Neural progenitor cell (in vitro differentiated cells): ENCODE measurements around the gene PGM2. TPM values are rescaled to one million over a fixed set of nuclear protein-coding genes. Genes with fewer than 3 reads are reported as not detected.

Experiments used
- DNase-seq: peaks from one replicate; pipeline ENCODE4 v3.0.0-alpha.2; 2016; ENCODE audit warnings: low spot score
- H2AFZ ChIP-seq: fragments of 200-600 bp; sonication (generic); replicated peaks from 2 replicates; pipeline ENCODE4 v1.6.1; 2016; ENCODE audit warnings: antibody characterized with exemption
- H3F3A ChIP-seq: fragments of 200-600 bp; sonication (generic); 2 replicates; pipeline ENCODE4 v1.6.1; 2016; ENCODE audit warnings: antibody characterized with exemption, low read depth
- H3K27ac ChIP-seq: fragments of 200-600 bp; sonication (generic); 2 replicates; pipeline ENCODE4 v1.5.1; 2016; ENCODE audit warnings: mild to moderate bottlenecking
- H3K27me3 ChIP-seq: fragments of 200-600 bp; sonication (generic); 2 replicates; pipeline ENCODE4 v1.6.1; 2016; ENCODE audit warnings: mild to moderate bottlenecking, moderate library complexity
- H3K36me3 ChIP-seq: fragments of 200-600 bp; sonication (generic); 2 replicates; pipeline ENCODE4 v1.5.1; 2016
- H3K4me1 ChIP-seq: fragments of 200-600 bp; sonication (generic); 2 replicates; pipeline ENCODE4 v1.6.1; 2016; ENCODE audit warnings: mixed run types
- H3K4me2 ChIP-seq: fragments of 200-600 bp; sonication (generic); 2 replicates; pipeline ENCODE4 v1.6.1; 2016
- H3K4me3 ChIP-seq: fragments of 200-600 bp; sonication (generic); 2 replicates; pipeline ENCODE4 v1.5.1; 2016
- H3K79me2 ChIP-seq: fragments of 200-600 bp; sonication (generic); 2 replicates; pipeline ENCODE4 v1.6.1; 2016; ENCODE audit warnings: low read depth
- H3K9ac ChIP-seq: fragments of 200-600 bp; sonication (generic); 2 replicates; pipeline ENCODE4 v1.6.1; 2016
- H3K9me3 ChIP-seq: fragments of 200-600 bp; sonication (generic); 2 replicates; pipeline ENCODE4 v1.5.1; 2016; ENCODE audit warnings: low read depth
- H4K20me1 ChIP-seq: fragments of 200-600 bp; sonication (generic); 2 replicates; pipeline ENCODE4 v1.6.1; 2016; ENCODE audit warnings: low read depth
- H3K27ac Mint-ChIP-seq: 3 replicates; pipeline ENCODE4 v1.8.0; 2021; ENCODE audit warnings: mixed read lengths
- H3K27me3 Mint-ChIP-seq: 2 replicates; pipeline ENCODE4 v1.8.0; 2022; ENCODE audit warnings: low read depth, mild to moderate bottlenecking, inconsistent platforms, moderate library complexity, mixed read lengths; ENCODE audit not compliant: insufficient read depth
- H3K36me3 Mint-ChIP-seq: 3 replicates; pipeline ENCODE4 v1.8.0; 2021; ENCODE audit warnings: mixed read lengths
- H3K4me1 Mint-ChIP-seq: 3 replicates; pipeline ENCODE4 v1.8.0; 2021; ENCODE audit warnings: mixed read lengths
- H3K4me3 Mint-ChIP-seq: 3 replicates; pipeline ENCODE4 v1.8.0; 2021; ENCODE audit warnings: mild to moderate bottlenecking, moderate library complexity, mixed read lengths
- H3K9me3 Mint-ChIP-seq: 3 replicates; pipeline ENCODE4 v1.8.0; 2020; ENCODE audit warnings: mixed read lengths
- CTCF ChIP-seq: fragments of 200-600 bp; sonication (generic); IDR thresholded peaks from 2 replicates; pipeline ENCODE4 v1.5.1; 2017; ENCODE audit warnings: antibody characterized with exemption, mild to moderate bottlenecking
- EZH2 ChIP-seq: fragments of 200-600 bp; sonication (generic); IDR thresholded peaks from 2 replicates; pipeline ENCODE4 v1.6.1; 2017; ENCODE audit warnings: antibody characterized with exemption, mild to moderate bottlenecking, moderate library complexity
- EZH2phosphoT487 ChIP-seq: fragments of 200-600 bp; sonication (generic); IDR thresholded peaks from 2 replicates; pipeline ENCODE4 v1.6.1; 2017; ENCODE audit warnings: antibody characterized with exemption
- total RNA-seq: library from RNA; depleted of rRNA; stranded (reverse); fragments of >200 nt; gene quantifications from 2 replicates; pipeline ENCODE4 v1.2.3, GENCODE V29; 2015; ENCODE audit warnings: low replicate concordance

The PGM2 gene
- total RNA-seq, 1 donor from 2014 or later, result 20.1 TPM

- H4K20me1 ChIP-seq, result peaks cover 16% of the 10 kb centered on the region
- no peaks in the 10 kb centered on the region for H3K9me3 ChIP-seq
- peaks cover 4% of the 10 kb centered on the region for H3K79me2 ChIP-seq
- TF ChIP-seq CTCF (no peak), EZH2 (no peak), EZH2phosphoT487 (no peak)
- no peaks in the 10 kb centered on the region for H3K9me3 Mint-ChIP-seq
- peaks cover 16% of the 10 kb centered on the region for H3F3A ChIP-seq
- no peak overlapping the region for H3K27ac ChIP-seq
- peaks cover 16% of the 10 kb centered on the region for H3K4me1 Mint-ChIP-seq
- no peak overlapping the region for H3K4me3 ChIP-seq
- DNase-seq, result no peak
- H3K36me3 ChIP-seq, result peaks cover 4% of the 10 kb centered on the region
- no peak overlapping the region for H3K9ac ChIP-seq
- H3K4me2 ChIP-seq, result peak overlapping the region; percentile 86
- H3K36me3 Mint-ChIP-seq, result peaks cover 16% of the 10 kb centered on the region
- H2AFZ ChIP-seq, result no peak overlapping the region
- H3K4me1 ChIP-seq, result peaks cover 13% of the 10 kb centered on the region
- H3K4me3 Mint-ChIP-seq, result no peak overlapping the region
- no peak overlapping the region for H3K27ac Mint-ChIP-seq
- peaks cover 37% of the 10 kb centered on the region for H3K27me3 ChIP-seq
- no peaks in the 10 kb centered on the region for H3K27me3 Mint-ChIP-seq
Observed at GRCh38 chr4:37828843-37829242, 2.4 kb downstream of the PGM2 start.

- Mint-ChIP-seq H3K4me3 (no peak overlapping the region), H3K27ac (no peak overlapping the region)
- H3K36me3 ChIP-seq, result peaks cover 4% of the 10 kb centered on the region
Observed at GRCh38 chr4:37830640-37831039, 4.2 kb downstream of the PGM2 start.

GRCh38 chr4:37835031-37835430 lies 8.5 kb downstream of the PGM2 start:
- Histone ChIP-seq H3K27ac (no peak overlapping the region), H3K9me3 (no peaks in the 10 kb centered on the region), H3K27me3 (no peaks in the 10 kb centered on the region), H3K79me2 (no peaks in the 10 kb centered on the region), H3F3A (no peaks in the 10 kb centered on the region), H3K9ac (no peak overlapping the region), H3K4me2 (no peak overlapping the region), H3K4me1 (no peaks in the 10 kb centered on the region), H4K20me1 (no peaks in the 10 kb centered on the region), H2AFZ (no peak overlapping the region), H3K36me3 (peaks cover 4% of the 10 kb centered on the region), H3K4me3 (no peak overlapping the region)
- Mint-ChIP-seq H3K4me1 (no peaks in the 10 kb centered on the region), H3K36me3 (peaks cover 21% of the 10 kb centered on the region), H3K9me3 (no peaks in the 10 kb centered on the region), H3K27ac (no peak overlapping the region), H3K4me3 (no peak overlapping the region), H3K27me3 (no peaks in the 10 kb centered on the region)
- no peak for DNase-seq
- TF ChIP-seq EZH2phosphoT487 (no peak), EZH2 (no peak), CTCF (no peak)

More at GRCh38 chr4:37830640-37831039, 4.2 kb downstream of the PGM2 start:
- H3K4me2 ChIP-seq, result no peak overlapping the region
- Mint-ChIP-seq H3K9me3 (no peaks in the 10 kb centered on the region), H3K27me3 (no peaks in the 10 kb centered on the region), H3K36me3 (peaks cover 16% of the 10 kb centered on the region), H3K4me1 (peaks cover 11% of the 10 kb centered on the region)
- H3K9me3 ChIP-seq, result no peaks in the 10 kb centered on the region
- H3K9ac ChIP-seq, result no peak overlapping the region
- no peak overlapping the region for H2AFZ ChIP-seq
- H3K27me3 ChIP-seq, result peaks cover 22% of the 10 kb centered on the region
- H3F3A ChIP-seq, result peaks cover 16% of the 10 kb centered on the region
- peaks cover 4% of the 10 kb centered on the region for H3K79me2 ChIP-seq
- H3K4me3 ChIP-seq, result no peak overlapping the region
- peaks cover 13% of the 10 kb centered on the region for H3K4me1 ChIP-seq
- TF ChIP-seq EZH2, result no peak
- no peak for TF ChIP-seq CTCF
- no peak for TF ChIP-seq EZH2phosphoT487
- H4K20me1 ChIP-seq, result peaks cover 16% of the 10 kb centered on the region
- no peak overlapping the region for H3K27ac ChIP-seq
- no peak for DNase-seq
